GM21423 (cell line): ENCODE results near the gene RALGAPA2.
A peak's percentile ranks its signal among the peaks of the same experiment; 100 is the strongest.

ENCODE experiments used
- ATAC-seq: cut with Tn5 transposase; IDR thresholded peaks from one replicate; pipeline ENCODE4 v1.9.1; 2021; ENCODE audit warnings: mild to moderate bottlenecking, moderate library complexity; ENCODE audit not compliant: unreplicated experiment

The RALGAPA2 gene

DNA sequence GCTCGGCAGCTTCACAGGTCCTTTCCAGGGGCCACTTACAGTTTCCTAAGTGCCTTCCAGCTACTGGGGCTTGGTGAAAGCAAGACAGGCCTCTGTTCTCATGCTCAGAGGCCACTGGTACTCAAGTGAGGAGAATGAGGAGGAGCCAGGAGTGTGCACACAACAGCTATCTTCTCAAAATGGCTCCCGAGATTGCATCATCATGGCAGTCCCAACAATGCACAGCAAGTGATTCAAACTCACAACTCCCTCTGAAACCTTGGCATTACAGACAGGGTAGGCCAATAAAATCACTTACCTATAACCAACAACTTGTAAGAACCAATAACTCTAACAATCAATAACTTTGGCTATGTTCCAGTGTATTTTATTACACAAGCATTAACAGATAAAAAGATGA, 77.4 kb downstream of the RALGAPA2 start:
- ATAC-seq = no peak

DNA sequence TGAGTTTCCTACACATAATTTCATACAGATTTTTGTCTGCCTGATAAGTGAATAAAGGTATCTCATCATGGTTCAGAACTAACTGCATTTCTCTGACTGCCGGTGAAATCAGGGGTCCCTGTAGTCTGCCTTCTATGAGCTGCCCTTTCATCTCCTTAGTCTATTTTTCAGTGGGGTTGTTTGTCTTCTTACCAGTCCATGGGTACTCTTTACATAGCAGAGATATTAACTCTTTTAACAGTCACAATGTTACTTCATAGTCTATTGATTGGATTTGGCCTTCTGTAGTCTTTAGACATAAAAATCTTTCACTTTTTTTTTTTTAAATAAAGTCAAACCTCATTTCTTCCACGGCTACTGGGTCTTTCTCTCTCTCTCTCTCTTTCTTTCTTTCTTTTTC, 79.8 kb downstream of the RALGAPA2 start:
- ATAC-seq = no peak

DNA sequence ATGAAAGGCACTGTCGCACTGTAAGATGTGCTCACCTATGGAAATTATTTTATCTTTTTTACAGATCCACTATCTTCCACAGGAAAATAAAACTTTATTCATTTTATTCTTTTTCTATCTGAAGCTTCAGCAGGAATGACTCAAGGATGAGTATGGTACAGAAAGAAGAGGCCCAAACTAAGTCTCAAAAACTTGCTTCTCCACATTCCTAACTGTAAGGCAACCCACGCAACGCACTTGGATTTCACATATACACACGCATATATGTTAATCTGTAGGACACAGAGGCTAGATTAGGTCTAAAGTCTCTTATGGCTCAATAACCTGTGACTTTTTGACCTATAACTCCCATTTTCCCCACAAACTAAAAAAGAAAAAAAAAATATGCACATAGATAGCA, 81.9 kb downstream of the RALGAPA2 start:
- no peak for ATAC-seq

DNA sequence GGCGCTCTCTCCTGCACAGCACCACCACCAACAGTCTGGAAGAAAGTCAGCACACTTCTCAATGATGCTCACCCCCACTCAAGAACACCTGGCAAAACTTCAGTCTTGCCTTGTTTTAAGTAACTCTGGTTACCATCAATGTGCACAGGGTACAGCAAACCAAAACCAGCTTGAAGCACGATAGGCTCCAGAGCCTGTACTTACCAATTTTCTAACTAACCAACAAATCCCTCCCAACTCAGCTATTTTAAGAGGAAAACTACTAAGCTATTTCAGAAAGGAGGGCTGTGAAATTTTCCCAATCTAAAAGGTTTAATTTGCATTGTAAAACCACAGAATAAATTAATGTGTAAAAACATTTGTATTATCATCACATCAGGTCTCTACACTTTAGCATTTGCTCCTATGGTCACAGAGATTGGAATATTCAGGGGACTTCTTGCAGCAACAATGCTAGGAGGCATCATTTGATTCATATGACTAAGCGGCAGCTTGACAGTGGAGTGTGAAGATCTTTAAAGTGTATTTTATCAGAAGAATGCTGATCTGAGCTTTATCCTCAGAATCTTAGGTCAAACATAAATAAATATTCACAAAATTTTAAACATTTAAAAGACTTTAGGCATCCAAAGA, 82.8 kb downstream of the RALGAPA2 start:
- no peak for ATAC-seq

DNA sequence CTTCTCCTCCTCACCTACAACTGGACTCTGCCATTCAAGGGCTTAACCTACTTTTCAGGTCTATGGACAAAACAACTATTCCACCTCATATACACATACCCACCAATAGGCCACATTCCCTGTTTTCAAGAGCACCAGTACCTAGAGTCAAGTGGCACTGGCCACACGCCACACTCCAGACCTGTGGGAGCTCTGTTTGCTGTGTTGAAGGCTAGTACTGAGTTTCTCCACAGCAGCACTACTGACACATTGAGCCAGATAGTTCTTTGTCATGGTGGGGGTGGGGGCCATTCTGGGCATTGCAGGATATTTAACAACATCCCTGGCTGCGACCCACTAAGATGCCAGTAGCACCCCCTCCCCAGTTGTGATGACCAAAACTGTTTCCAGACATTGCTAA, 84.1 kb downstream of the RALGAPA2 start:
- no peak for ATAC-seq

DNA sequence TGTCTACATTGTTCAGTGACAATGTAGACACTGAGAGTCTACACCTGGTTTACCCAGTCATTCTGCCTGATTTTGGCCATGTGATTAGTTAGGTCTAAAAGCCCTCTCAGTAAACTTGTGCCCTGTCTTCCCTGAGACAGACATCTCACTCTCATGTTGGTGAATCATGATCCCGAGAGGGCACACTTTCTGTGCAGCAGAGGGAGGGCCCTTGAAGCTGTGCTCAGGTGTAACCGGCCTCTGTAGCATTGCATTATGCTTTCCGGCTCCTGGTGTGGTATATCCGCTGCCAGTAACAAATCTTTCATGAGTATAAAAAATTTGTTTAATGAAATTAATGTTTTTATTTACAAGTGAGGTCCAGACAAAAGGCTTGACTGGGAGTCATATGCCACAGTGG, 85.0 kb downstream of the RALGAPA2 start:
- ATAC-seq = no peak

DNA sequence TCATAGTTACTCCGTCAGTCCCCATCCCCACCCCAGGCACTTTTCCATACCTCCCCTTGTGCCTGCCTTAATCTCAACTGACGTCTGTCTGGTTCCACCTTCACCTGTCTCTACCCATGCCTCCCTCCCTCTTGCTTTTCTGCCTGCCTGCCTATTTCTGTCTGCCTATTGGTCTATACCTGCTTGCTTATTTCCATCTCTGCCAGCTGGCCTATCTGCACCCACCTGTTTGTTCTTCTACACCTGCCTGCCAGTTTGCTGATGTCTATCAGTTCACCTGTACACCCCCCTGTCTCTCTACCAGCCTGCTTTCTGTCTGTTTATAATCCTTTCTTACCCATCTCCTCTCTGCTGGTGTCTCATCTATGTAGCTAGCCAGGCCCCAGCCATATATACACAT, 87.5 kb downstream of the RALGAPA2 start:
- no peak for ATAC-seq

DNA sequence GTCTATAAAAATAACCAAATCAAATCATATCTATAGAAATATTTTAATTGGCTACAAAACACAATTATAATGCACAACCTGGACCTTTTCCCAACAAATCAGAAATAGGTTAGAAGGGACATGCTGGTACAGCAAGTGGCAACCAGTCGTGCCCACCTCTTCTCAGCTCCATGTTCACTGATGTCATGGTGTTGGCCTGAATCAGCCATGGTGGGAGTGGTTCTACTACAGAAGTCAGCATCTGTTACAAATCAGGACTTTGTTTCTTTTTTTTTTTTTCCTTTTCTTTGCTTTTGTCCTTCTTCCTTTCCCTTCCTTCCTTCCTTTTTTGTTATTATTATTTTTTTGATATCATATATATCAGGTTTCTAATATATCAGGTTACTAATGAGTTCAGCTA, 91.2 kb downstream of the RALGAPA2 start:
- no peak for ATAC-seq

DNA sequence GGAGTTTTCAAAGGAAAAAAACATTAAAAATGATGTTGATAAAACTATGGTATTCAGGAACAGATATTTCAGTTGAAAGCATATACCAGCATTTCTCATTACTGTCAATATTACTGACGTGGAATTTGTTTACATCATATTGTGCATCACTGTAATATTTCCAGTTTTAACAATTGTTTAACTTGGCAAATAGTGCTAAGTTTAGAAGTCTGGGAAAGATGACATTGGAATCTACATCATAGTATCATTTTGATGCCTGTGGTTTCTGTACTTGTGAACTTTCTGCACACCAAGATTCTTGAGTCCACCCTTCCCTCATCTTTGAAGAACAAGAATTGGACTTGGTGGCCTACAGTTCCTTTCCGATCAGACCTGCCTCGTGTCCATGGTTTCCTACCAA, 98.1 kb downstream of the RALGAPA2 start:
- no peak for ATAC-seq

DNA sequence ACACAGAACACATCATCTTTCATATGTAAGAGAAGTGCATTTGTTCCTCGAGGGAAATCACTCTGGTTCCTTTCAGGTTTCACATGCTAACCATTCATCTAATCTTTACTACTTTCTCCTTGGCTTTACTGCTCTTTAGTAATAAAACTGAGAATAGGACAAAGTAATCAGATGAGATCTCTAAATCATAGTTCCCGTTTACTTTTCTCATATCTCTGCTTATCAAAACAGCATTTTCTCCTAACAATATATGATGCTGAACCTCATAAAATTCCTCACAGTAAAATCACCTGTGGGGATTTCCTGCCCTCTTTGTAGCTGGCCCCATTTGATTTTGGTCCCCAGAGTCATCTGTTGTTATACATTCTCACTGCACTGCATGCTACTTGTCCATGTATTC, 100.2 kb downstream of the RALGAPA2 start:
- ATAC-seq = no peak

DNA sequence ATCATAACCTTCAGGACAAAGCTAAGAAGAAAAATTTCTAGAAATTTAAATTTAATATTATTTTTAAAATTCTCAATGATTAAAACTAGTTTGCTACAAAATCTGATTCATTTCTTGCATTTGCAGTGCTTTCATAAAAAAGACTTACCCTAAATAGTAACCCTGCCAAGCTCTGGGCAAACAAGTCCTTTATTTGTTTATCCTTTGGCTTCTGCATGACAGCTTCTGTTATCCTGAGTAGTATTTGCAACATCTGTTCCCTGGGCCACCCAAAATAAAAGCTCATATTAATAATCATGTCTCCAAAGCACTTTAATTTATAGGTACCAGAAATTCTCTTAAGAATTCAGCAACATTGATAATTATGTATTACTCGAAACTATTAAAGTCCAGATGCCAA, 101.3 kb downstream of the RALGAPA2 start:
- ATAC-seq = no peak

DNA sequence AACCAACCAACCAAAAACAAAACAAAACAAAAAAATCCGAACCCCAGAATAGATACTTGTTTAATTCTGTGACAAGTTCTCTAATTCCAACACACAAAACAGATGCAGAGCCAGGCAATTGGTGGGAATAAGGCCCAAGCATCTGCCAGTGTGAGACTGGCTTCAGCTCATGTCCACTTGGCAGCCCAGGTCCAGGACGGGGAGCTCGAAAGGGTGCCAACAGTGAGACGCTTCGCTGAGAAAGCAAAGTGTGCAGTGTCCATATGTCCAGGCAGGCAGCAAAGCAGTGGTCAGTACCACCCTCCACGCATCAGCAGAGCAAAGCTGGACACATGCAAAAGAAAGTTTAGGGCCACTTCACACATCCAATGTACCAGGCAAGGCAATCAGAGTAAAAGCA, 102.9 kb downstream of the RALGAPA2 start:
- ATAC-seq = no peak

DNA sequence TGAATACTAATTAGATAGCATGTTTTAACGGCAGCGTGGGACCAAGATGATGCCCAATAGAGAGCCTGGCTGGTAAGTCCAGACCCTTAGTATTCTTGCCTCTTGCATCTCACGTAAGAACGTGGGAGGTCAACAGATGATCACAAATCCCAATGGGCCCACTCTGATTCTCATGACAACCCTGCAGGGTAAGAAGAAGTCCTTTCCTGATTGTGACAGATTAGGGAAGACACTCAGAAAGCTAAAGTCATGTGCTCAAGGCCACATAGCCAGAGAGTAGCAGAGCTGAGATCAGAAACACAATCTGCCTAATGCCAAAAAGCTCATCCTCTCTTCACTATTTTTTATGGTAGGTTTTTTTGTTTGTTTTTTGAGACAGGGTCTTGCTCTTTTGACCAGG, 103.8 kb downstream of the RALGAPA2 start:
- ATAC-seq = no peak

DNA sequence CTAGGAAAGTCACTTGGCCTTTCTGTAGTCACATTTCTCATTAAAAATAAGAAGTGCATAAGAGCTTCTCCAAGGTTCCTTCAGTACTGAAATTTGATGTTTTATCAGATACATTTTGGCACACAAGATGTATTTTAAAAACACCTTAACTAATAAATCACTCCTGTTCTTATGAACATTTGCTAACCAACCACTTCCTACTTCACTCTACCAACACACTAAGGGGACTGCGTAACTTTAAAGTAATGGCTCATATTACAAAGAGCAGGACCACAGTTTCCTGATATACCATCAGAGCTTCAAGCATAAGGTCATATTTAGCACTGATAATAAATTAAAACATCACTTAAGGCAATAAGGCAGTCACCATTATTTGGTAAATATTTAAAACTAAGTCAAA, 104.4 kb downstream of the RALGAPA2 start:
- ATAC-seq = no peak

DNA sequence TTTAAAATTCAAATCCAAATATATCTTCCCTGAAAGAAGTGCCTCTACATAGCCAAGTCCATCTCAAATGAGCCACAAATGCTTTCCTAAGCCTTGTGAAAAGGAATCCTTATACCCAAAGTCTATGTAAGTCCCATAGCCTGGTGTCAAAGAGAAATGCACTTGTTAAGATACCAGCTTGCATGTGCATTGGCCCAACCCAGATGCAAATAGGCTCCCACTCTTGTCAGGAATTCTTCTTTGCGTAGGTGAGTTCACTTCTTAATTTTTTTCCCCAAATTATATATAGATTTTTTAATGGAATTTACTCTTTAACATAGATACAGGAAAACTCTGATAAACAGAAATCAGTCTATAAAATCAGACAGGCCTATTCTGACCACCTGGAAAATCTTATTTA, 105.6 kb downstream of the RALGAPA2 start:
- ATAC-seq = no peak

DNA sequence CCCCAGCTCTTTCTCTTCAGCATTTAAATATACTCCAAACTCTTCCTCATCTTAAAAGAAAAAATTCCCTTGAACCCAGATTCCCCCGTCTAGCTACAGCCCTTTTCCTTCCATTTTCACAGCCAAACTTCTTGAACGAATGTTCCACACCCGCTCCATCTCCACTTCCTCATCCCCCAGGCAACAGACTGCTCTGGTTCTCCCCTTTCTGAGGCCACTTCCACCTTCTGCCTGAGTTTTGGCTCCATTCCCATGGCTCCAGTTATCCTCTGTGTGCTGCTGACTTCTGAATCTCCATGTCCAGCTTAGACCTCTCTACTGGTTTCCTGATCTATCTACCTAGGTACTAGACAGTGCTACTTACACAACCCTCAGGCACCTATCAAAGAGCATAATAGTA, 106.4 kb downstream of the RALGAPA2 start:
- no peak for ATAC-seq

DNA sequence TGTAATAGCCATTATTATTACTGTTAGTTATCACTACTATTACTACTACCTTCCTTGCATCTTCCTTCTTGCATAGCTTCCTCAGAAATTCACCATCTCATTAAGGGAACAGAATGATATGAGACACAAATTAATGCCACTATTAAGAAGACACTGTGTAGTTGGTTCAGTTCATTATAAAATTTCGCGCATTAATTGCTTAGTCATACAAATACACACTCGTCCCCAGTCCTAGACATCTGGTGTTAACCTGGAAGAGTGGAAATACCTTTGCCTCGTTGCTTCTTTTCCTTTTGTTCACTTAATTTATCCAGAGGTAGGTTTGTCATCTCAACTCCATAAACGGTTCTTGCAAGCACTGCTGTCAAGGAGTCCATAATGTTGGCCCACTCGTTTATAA, 107.5 kb downstream of the RALGAPA2 start:
- no peak for ATAC-seq

DNA sequence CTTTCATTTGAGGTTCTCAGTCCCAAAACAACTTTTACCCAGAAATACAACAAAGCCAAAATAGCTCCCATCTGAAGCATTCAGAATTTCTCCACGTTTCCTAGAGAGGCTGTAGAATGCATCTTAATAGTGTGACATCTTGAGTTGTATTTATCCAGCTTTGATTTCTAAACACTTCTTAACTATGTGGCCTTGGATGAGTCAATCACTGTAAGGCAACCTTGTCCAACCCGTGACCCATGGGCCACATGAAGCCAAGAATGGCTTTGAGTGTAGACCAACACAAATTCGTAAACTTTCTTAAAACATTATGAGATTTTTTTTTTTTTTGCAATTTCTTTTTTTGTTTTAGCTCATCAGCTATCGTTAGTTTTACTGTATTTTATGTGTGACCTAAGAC, 108.1 kb downstream of the RALGAPA2 start:
- ATAC-seq = no peak

DNA sequence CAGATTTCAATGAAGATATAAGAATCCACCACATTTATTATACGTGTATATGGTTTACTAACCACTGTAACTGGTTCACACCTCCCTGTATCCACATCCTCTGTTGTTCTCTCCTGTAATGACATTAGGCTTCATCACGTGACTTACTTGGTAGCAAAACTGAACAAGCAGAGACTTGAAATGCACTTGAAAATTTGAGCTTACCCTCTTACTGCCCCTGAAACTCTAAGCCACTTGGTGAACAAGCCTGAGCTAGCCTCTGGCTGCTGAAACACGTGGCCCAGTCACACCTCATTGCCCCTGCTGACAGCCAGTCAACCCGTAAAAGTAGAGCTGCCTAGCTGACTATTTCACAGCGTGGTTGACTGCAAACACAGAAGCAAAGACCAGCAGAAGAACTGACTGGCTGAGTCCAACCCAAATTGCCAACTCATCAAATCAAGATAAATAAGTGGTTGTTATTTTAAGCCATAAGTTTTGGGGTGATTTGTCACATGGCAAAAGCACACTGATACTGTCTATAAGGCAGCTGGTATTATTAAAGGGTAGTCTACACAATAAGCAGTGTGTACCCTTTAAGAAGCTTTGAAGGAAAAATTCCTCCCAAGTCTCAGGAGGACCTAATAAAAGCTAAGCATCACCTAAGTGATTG, 109.0 kb downstream of the RALGAPA2 start:
- ATAC-seq = peak; percentile 99

DNA sequence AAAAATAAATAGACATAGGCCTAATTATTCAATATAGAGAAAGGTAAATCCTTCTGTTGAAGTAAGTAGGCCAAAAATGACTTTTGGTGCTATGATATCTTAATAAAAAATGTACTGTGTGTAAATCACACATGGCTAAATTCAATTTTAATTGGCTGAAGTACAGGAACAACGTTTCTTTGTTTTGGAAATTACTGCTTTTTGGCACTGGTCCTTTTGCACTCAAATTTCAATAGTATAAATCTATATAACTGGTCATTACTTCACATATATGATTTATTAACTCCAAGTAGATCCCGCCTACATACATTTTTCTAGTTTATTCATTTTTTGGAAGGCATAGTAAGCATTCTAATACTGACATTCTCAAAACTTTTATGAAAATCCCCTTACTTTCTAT, 114.5 kb downstream of the RALGAPA2 start:
- ATAC-seq = no peak

DNA sequence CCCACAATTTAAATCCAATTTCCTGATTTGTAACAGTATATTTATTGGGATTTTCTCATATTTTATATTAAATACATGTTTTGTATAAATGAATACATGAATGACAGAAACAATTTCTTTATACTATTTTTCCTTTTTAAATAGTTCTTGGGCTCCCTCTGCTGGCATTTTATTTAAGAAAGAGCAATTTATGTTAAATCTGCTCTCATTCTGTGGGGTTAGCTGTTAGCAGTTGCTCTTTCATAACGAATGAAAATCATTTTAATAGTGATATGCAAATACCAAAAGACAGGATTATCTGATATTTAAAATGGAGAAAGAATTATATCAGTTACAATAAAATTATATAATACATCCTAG, 118.3 kb downstream of the RALGAPA2 start:
- no peak for ATAC-seq

DNA sequence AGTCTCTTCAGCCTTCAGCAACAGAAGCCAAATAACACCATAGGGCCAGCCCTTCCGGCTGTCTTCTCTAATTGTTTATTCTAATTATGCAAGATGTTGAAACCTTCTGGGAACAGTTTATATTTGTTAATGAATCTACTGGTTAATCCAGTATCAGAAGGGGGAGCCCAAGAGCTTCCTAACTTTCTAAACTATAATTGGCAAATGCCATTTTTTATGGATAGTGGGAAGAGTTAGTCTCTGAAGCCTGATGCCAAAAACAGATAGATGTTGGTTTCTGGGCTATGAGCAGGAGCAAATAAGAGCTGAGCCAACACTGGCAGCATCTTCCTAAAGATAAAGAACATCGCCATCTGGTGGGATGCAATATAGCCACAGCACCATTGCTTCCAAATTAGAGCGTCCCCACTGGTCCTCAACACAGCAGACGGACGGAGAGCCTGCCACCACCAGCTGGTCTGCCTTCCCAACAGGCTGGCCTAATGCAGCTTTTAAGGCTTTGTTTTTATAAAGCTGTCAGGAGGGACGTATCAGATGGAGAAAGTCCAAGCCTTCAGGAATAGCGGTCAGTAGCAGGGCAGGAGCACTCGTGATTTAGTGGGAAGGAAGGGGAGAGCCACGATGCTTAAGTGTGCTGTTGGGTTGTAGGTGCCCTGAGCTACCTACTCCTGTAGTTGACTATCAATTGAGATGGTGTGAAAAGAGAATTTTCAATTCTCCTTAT, 118.8 kb downstream of the RALGAPA2 start:
- no peak for ATAC-seq

DNA sequence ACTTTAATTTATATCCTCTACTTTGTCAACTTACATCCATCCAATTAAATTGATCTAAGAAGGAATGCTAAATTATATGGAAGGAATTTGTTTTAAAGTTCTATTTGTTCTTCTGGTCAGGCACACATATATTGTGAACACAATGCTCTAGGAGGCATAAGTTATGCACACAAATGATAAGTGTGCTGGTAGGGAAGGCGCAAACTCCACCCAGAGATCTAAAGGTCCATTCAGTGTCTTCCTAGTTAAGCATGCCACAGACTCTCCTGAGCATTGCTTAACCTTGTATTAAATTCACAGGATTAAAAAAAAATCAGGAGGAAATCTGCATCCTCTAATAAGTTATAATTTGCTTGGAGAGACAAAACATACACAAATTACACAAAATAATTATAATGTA, 127.3 kb downstream of the RALGAPA2 start:
- ATAC-seq = no peak
